HepG2 (cell line): ENCODE results near the gene RABGGTA. TPM values are rescaled to one million over a fixed set of nuclear protein-coding genes. Genes with fewer than 3 reads are reported as not detected.

Source experiments
- ADNP ChIP-seq: sonication (generic); formaldehyde crosslinking; IDR thresholded peaks from 2 replicates; pipeline ENCODE4 v1.4.0; 2020; ENCODE audit warnings: missing genetic modification reagents
- E2F1 ChIP-seq: sonication (generic); formaldehyde crosslinking; IDR thresholded peaks from 2 replicates; pipeline ENCODE4 v1.5.0; 2020; ENCODE audit warnings: missing genetic modification reagents
- FUBP1 ChIP-seq: sonication (generic); formaldehyde crosslinking; IDR thresholded peaks from 2 replicates; pipeline ENCODE4 v1.5.1; 2020; ENCODE audit warnings: missing genetic modification reagents, mild to moderate bottlenecking, borderline replicate concordance
- GPBP1L1 ChIP-seq: sonication (generic); formaldehyde crosslinking; IDR thresholded peaks from 2 replicates; pipeline ENCODE4 v1.5.0; 2020; ENCODE audit warnings: mild to moderate bottlenecking, missing genetic modification reagents
- HDAC1 ChIP-seq: sonication (generic); formaldehyde crosslinking; IDR thresholded peaks from 2 replicates; pipeline ENCODE4 v1.5.1; 2020; ENCODE audit warnings: mild to moderate bottlenecking, missing genetic modification reagents
- HOXA5 ChIP-seq: sonication (generic); formaldehyde crosslinking; IDR thresholded peaks from 2 replicates; pipeline ENCODE4 v1.4.0; 2020; ENCODE audit warnings: missing genetic modification reagents
- MED1 ChIP-seq: sonication (generic); formaldehyde crosslinking; IDR thresholded peaks from 2 replicates; pipeline ENCODE4 v1.4.0; 2020; ENCODE audit warnings: missing genetic modification reagents
- NFIB ChIP-seq: sonication (generic); formaldehyde crosslinking; IDR thresholded peaks from 2 replicates; pipeline ENCODE4 v1.9.0; 2021; ENCODE audit warnings: missing genetic modification reagents, mild to moderate bottlenecking, borderline replicate concordance
- TP53 ChIP-seq: sonication (generic); formaldehyde crosslinking; conservative IDR thresholded peaks from 2 replicates; pipeline ENCODE4 v1.4.0; 2020; ENCODE audit warnings: missing genetic modification reagents
- ZBTB14 ChIP-seq: sonication (generic); formaldehyde crosslinking; IDR thresholded peaks from 2 replicates; pipeline ENCODE4 v1.4.0; 2020; ENCODE audit warnings: missing genetic modification reagents
- ZBTB7B ChIP-seq: sonication (generic); formaldehyde crosslinking; IDR thresholded peaks from 2 replicates; pipeline ENCODE4 v1.4.0; 2020; ENCODE audit warnings: missing genetic modification reagents
- ZNF205 ChIP-seq: IDR thresholded peaks from 2 replicates; pipeline ENCODE4 v1.6.1; 2018; ENCODE audit warnings: missing biosample characterization, missing genetic modification reagents
- ZNF224 ChIP-seq: sonication (generic); formaldehyde crosslinking; IDR thresholded peaks from 2 replicates; pipeline ENCODE4 v1.5.0; 2020; ENCODE audit warnings: mild to moderate bottlenecking, missing genetic modification reagents
- ZNF235 ChIP-seq: sonication (generic); formaldehyde crosslinking; IDR thresholded peaks from 2 replicates; pipeline ENCODE4 v1.8.1; 2023; ENCODE audit warnings: mild to moderate bottlenecking, missing genetic modification reagents, borderline replicate concordance
- ZNF253 ChIP-seq: sonication (generic); formaldehyde crosslinking; IDR thresholded peaks from 2 replicates; pipeline ENCODE4 v1.8.0; 2022; ENCODE audit warnings: mild to moderate bottlenecking, missing genetic modification reagents, borderline replicate concordance
- ZNF576 ChIP-seq: sonication (generic); formaldehyde crosslinking; IDR thresholded peaks from 2 replicates; pipeline ENCODE4 v1.4.0; 2020; ENCODE audit warnings: mild to moderate bottlenecking, missing genetic modification reagents
- ZNF589 ChIP-seq: sonication (generic); formaldehyde crosslinking; conservative IDR thresholded peaks from 2 replicates; pipeline ENCODE4 v1.8.0; 2022; ENCODE audit warnings: mild to moderate bottlenecking, moderate library complexity, missing genetic modification reagents
- ZNF609 ChIP-seq: sonication (generic); formaldehyde crosslinking; IDR thresholded peaks from 2 replicates; pipeline ENCODE4 v1.4.0; 2020; ENCODE audit warnings: mild to moderate bottlenecking, missing genetic modification reagents, borderline replicate concordance
- ZNF780A ChIP-seq: sonication (generic); formaldehyde crosslinking; IDR thresholded peaks from 2 replicates; pipeline ENCODE4 v1.8.0; 2022; ENCODE audit warnings: mild to moderate bottlenecking, missing genetic modification reagents, moderate library complexity
- polyA plus RNA-seq, 8 experiments: library from polyadenylated mRNA; depleted of rRNA in 3 of 8; stranded (reverse) in 7 of 8; unstranded in 1 of 8; fragments of >200 nt; fragmentation: Illumina TruSeq in 4 of 8; extraction: Trizol in 4 of 8; gene quantifications; 2 replicates each; pipeline versions ENCODE4 v1.2.1 to v1.2.3, GENCODE V29; 2011 to 2016; ENCODE audit warnings: low read depth in 4 of 8, missing spikeins in 1 of 8, mixed read lengths in 1 of 8; ENCODE audit not compliant: insufficient read depth in 1 of 8
- total RNA-seq, 5 experiments: library from RNA; depleted of rRNA; stranded (reverse); fragments of >200 nt; fragmentation: Illumina TruSeq; extraction: Trizol; gene quantifications; 2 replicates each; pipeline ENCODE4 v1.2.3, GENCODE V29; 2016; ENCODE audit warnings: low read depth in 1 of 5

RABGGTA gene
- total and polyA plus RNA-seq, 2 of the 13 experiments (the other 11 are each of a cell fraction or from before 2014, with no cell fraction given), result 57.9 to 90.8 TPM

GRCh38 chr14:24315243-24315806 lies 43.9 kb upstream of the RABGGTA start (continued):
- no peak for TF ChIP-seq ADNP (CRISPR knock-in tag)
- TF ChIP-seq ZBTB14 (CRISPR knock-in tag), result no peak
- no peak for TF ChIP-seq ZNF780A (CRISPR knock-in tag)
- 0 out of 2 replicates have a peak, but pooled peaks have one; percentile 76 for TF ChIP-seq ZNF224 (CRISPR knock-in tag)
- TF ChIP-seq ZNF253 (CRISPR knock-in tag), result no peak
- no peak for TF ChIP-seq FUBP1 (CRISPR knock-in tag)
- TF ChIP-seq ZNF576, result no peak
- no peak for TF ChIP-seq TP53 (CRISPR knock-in tag)
- TF ChIP-seq E2F1, result no peak
- TF ChIP-seq ZNF589 (CRISPR knock-in tag), result no peak
- no peak; the same call in 1 of the 2 replicates for TF ChIP-seq NFIB
- TF ChIP-seq GPBP1L1 (CRISPR knock-in tag), result no peak
- no peak for TF ChIP-seq ZNF205
- TF ChIP-seq HOXA5, result no peak
- no peak for TF ChIP-seq ZNF609
- TF ChIP-seq MED1 (CRISPR knock-in tag), result no peak; the same call in 1 of the 2 replicates
- TF ChIP-seq ZBTB7B (CRISPR knock-in tag), result no peak; the same call in 1 of the 2 replicates
- TF ChIP-seq HDAC1 (CRISPR knock-in tag), result no peak
- no peak for TF ChIP-seq ZNF235 (CRISPR knock-in tag)
